Renal cortical epithelial cell (primary cell): ENCODE data around the gene ADGRV1. TPM values are rescaled to one million over a fixed set of nuclear protein-coding genes. Genes with fewer than 3 reads are reported as not detected.
"Not testable (repeated sequence)": the region's sequence is repeated elsewhere in the genome, so short reads cannot be mapped to it uniquely, and the experiment has no call there.

ENCODE experiments used
- DNase-seq: peaks from one replicate; pipeline ENCODE4 v3.0.0-alpha.2; 2011; ENCODE audit warnings: low read depth
- total RNA-seq: library from RNA; depleted of rRNA; stranded (reverse); fragments of >200 nt; gene quantifications from 2 replicates; pipeline ENCODE4 v1.2.3, GENCODE V29; 2014

Gene ADGRV1
- total RNA-seq, 1 donor from 2014 or later = 0.55 TPM

- DNase-seq = no peak
Observed at GRCh38 chr5:91027405-91028139, 469.0 kb downstream of the ADGRV1 start.

GRCh38 chr5:91028499-91028956 is 469.9 kb downstream of the ADGRV1 start:
- DNase-seq = no peak

- DNase-seq = no peak
Observed at GRCh38 chr5:91030521-91031401, 472.2 kb downstream of the ADGRV1 start.

GRCh38 chr5:91031402-91031752 is 472.8 kb downstream of the ADGRV1 start:
- no peak for DNase-seq

GRCh38 chr5:91032125-91032524 is 473.5 kb downstream of the ADGRV1 start:
- DNase-seq = no peak

- no peak for DNase-seq
Observed at GRCh38 chr5:91033370-91033769, 474.8 kb downstream of the ADGRV1 start.

GRCh38 chr5:91038180-91038808 is 479.7 kb downstream of the ADGRV1 start:
- DNase-seq = no peak

- DNase-seq = not testable (repeated sequence)
Observed at GRCh38 chr5:91041132-91041531, 482.5 kb downstream of the ADGRV1 start.

GRCh38 chr5:91042247-91042935 is 483.8 kb downstream of the ADGRV1 start:
- no peak for DNase-seq

GRCh38 chr5:91042936-91043255 is 484.3 kb downstream of the ADGRV1 start:
- DNase-seq = no peak

GRCh38 chr5:91048073-91048472 is 489.5 kb downstream of the ADGRV1 start:
- DNase-seq = no peak

- no peak for DNase-seq
Observed at GRCh38 chr5:91049112-91049511, 490.5 kb downstream of the ADGRV1 start.

GRCh38 chr5:91049800-91050199 is 491.2 kb downstream of the ADGRV1 start:
- peak; percentile 63 for DNase-seq

GRCh38 chr5:91052411-91052810 is 493.8 kb downstream of the ADGRV1 start:
- not testable (repeated sequence) for DNase-seq

GRCh38 chr5:91052977-91053740 is 494.6 kb downstream of the ADGRV1 start:
- no peak for DNase-seq

- no peak for DNase-seq
Observed at GRCh38 chr5:91053741-91054025, 495.1 kb downstream of the ADGRV1 start.

- DNase-seq = no peak
Observed at GRCh38 chr5:91058155-91058554, 499.6 kb downstream of the ADGRV1 start.

- peak; percentile 95 for DNase-seq
Observed at GRCh38 chr5:91058575-91058974, 500.0 kb downstream of the ADGRV1 start.

GRCh38 chr5:91059409-91059808 is 500.8 kb downstream of the ADGRV1 start:
- no peak for DNase-seq

- no peak for DNase-seq
Observed at GRCh38 chr5:91061094-91061493, 502.5 kb downstream of the ADGRV1 start.

- no peak for DNase-seq
Observed at GRCh38 chr5:91061946-91062562, 503.5 kb downstream of the ADGRV1 start.
